ENCODE data around the gene ARPC1A.
"Not testable (repeated sequence)": the region's sequence is repeated elsewhere in the genome, so short reads cannot be mapped to it uniquely, and the experiment has no call there.

The ARPC1A gene

GRCh38 chr7:99371376-99371920 lies 45.8 kb downstream of the ARPC1A start:
- no peak for DNase-seq

DNA sequence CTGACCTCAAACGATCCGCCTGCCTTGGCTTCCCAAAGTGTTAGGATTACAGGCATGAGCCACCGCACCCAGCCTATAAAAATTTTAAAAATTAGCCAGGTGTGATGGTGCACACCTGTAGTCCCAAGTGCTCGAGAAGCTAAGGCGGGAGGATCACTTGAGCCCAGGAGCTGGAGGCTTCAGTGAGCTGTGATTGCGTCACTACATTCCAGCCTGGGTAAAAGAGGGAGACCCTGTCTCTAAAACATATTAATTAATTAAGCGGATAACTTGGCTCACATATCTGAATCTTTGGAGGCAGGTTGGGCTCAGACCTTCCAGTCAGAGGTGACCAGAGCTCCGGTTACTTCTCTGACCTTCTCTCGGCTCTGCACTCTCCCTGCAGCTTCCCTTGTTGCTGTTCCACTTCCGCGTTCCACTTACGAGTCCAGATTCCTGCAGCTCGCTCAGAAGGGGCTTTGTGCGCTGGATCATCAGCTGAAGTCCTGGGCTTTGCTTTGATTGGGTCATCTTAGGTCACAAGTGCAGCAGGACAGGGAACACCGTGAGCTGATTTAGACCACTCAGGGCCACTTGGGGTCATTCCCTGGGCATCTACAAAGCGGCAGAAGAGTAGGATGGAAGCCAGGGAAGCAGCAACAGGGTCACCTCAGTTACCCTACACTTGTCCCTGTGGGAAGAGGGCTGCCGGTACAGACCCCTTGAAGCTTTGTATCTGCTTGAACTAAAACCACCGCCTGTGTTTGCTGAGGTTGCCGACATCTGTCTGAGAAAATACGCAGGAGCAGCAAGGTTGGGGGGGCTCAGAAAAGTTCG lies 46.8 kb downstream of the ARPC1A start:
- peak; percentile 54 for DNase-seq

- no peak for DNase-seq
Measured at GRCh38 chr7:99373091-99374066, 47.7 kb downstream of the ARPC1A start.

- DNase-seq, result peak; percentile 68
Measured at GRCh38 chr7:99374111-99375064, 48.7 kb downstream of the ARPC1A start, which contains the start of gene ARPC1B. ARPC1B (plus strand) TSS chr7:99374730; CDS start chr7:99385715, 10,985 bp downstream.

DNA sequence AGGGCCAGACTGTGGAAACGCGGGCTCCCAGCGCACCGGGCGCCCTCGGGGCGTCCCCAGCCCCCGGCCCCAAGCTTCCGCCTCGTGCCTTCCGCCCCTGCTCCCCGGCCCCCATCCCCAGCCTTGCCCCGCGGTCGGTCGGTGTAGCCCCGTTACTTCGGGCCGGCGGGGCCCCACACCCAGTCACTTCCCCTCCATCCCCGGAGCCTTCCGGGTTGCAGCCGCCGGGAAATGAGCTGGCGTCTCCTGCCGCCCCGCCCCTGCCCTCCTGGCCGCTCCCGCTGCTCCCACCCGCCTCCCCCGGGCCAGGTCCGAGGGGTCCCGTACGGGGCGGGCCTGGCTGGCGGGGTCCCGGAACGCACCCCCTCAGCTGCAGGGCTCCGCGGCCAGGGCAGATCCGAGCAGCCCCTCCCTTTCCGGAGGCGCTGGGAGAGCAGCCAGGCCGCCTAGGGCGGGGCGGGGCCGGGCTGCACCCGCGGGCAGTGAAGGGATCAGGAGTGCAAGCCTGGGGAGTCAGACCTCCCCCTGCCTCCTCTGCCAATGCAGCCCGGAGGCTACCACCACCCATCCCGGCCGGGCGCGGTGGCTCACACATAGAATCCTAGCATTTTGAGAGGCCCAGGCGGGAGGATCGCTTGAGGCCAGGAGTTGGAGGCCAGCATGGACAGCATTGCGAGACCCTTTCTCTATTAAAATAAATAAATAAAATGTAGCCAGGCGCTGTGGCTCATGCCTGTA lies 49.5 kb downstream of the ARPC1A start:
- peak; percentile 71 for DNase-seq

GRCh38 chr7:99379043-99379577 lies 53.4 kb downstream of the ARPC1A start:
- DNase-seq, result peak; percentile 76

DNA sequence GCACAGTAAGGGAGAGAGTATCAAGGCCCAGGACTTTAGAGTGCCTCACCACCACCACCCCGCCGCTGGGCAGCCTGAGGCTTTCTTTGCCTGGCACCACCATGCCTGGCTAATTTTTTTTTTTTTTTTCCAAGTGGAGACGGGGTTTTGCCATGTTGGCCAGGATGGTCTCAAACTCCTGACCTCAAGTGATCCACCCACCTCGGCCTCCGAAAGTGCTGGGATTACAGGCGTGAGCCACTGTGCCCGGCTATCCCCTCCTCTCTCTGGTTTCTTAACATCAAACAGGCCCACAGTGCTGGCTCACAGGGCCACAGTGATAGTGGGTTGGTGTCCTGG lies 54.0 kb downstream of the ARPC1A start:
- DNase-seq, result not testable (repeated sequence)

GRCh38 chr7:99380032-99380822 lies 54.5 kb downstream of the ARPC1A start:
- DNase-seq, result peak; percentile 47

DNA sequence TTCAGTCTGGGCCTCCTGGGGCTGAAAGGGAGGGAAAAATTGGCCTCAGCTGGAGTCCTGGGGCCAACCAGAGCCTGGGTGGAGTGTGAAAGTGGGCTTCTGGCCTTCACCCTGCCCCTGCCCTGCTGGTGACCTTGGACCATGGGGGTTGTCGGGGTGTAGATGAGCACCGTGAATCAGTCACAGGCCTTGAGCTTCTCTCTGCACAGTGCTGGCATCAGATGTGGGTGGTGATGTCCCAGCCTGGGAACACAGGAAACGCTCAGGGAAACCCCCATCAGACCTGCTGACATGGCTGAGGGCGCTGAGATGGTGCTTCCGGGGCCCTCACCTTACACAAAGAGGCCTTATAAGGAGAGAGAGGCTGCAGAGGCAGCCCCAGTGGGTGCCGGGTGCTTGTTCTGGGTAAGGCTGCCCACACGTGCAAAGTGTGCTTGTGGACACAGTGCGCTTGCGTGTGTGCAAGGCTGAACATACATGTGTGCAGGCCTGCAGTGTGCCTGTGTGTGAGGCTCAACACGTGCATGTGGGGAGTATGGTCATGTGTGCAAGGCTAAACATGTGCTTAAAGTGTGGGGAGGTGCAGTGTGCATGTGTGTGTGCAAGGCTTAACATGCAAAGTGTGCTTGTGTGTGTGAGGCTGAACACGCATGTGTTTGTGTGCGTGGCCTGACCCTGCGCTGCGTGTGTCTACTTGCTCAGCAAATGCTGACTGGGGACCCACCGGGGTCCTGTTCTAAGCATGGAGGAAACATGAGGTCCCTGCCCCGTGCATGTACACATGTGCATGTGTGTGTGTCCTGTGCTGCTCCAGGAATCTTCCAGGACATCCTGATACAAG lies 55.3 kb downstream of the ARPC1A start:
- DNase-seq, result no peak

DNA sequence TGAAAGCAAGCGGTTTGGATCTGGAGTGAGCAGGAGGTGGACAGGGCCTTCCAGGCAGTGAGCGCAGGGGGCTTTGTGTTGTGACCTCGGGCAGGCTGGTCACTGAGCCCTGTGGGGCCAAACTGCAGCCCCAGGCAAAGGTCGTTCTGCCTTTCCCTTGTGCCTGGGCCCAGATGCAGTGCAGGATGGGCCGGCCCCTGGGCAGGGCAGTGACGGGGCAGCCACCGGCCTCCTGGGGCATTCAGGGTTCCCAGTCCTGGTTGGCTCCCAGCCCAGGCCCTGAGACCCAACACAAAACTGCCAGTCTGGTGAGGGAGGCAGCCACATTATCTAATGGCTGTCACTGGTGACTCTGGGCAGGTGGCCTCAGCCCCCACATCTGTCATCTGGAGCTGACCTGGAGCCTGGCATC lies 56.0 kb downstream of the ARPC1A start:
- DNase-seq, result no peak

GRCh38 chr7:99383203-99383602 lies 57.5 kb downstream of the ARPC1A start:
- no peak for DNase-seq

DNA sequence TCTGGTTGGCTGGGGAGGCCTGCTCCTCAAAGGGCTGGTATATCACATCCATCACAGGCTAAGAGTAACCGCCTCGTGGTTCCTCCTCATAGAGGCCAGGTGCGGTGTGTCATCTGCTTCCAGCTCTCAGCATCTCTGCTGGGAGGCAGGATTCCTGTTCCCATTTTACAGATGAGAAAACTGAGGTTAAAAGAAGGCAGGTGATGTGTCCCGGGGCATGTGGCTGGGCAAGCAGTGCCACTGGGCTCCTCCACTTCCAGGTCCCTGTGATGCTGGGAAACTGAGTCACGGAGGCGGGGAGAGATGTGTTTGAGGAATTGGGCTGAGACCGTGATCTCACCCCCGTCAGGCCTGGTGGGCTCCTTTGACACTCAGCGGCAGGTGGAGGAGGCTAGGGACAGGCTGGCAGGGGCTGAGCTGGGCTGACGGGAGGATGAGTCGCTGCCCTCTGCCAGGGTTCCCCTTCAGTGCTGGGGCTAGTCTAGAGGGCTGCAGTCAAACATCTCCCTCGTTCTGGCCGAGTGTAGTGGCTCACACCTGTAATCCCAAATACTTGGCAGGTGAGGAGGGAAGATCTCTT lies 58.2 kb downstream of the ARPC1A start:
- no peak for DNase-seq

DNA sequence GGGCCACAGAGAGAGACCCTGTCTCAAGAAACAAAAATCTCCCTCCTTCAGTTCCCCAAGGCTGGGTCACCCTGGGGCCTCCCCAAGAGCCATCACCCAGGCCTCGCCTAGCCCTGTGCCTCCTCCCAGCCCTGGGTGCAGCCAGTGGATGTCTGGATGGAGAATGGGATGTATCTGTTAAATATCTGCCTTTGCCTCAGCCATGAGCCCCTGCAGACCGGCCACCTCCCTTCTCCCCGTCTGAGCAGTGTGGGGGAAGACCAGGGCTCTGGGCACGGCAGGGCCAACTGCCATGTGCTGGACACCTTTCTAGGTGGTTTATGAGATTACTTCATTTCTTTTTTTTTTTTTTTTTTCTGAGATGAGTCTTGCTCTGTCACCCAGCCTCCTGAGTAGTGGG lies 58.8 kb downstream of the ARPC1A start:
- DNase-seq, result no peak

- no peak for DNase-seq
Measured at GRCh38 chr7:99385564-99385963, 59.9 kb downstream of the ARPC1A start.

DNA sequence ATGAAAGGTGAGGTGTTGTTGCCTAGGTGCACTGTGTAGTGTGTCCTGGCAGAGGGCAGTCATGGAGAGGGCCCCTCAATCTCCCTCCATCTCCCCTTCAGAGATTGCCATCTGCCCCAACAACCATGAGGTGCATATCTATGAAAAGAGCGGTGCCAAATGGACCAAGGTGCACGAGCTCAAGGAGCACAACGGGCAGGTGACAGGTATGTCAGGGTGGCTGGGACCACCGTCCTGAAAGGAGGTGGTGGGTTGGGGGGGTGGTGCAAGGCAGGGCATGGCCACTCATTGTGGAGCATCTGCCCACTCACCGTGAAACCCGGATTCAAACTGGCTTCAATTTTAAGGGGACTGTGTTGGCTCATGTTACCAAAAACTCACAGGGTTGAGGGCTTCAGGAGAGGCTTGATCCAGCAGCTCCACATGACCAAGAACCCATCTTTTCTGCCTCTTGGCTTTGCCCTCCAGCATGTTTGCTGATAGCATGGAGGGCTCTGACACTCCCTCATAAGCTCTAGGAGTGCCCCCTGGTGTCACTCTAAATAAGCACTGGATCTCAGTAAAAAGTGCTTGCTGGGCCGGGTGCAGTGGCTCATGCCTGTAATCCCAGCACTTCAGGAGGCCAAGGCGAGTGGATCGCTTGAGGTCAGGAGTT lies 61.0 kb downstream of the ARPC1A start:
- peak; percentile 46 for DNase-seq

- DNase-seq, result not testable (repeated sequence)
Measured at GRCh38 chr7:99387239-99387635, 61.5 kb downstream of the ARPC1A start.

DNA sequence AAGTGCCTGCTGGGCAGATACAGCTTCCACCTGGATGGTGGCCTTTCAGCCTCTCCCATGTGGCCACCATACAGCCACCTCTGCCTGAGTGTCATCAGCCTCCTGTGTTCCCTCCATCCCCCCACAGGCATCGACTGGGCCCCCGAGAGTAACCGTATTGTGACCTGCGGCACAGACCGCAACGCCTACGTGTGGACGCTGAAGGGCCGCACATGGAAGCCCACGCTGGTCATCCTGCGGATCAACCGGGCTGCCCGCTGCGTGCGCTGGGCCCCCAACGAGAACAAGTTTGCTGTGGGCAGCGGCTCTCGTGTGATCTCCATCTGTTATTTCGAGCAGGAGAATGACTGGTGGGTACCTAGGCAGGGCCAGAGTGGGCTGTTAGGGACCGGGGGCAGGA lies 62.2 kb downstream of the ARPC1A start:
- DNase-seq, result no peak

GRCh38 chr7:99389772-99390171 lies 64.1 kb downstream of the ARPC1A start:
- DNase-seq, result no peak

All from fibroblast of skin of scalp (primary cell).